ENCODE results near the gene OR2AG1.

The OR2AG1 gene

GRCh38 chr11:6818967-6819366 lies 36.1 kb downstream of the OR2AG1 start:
- no peaks in the 10 kb centered on the region for H3K4me1 ChIP-seq
- no peak overlapping the region for H3K27ac ChIP-seq
- intact Hi-C loops (cut with DNase I; ENCODE audit: low total_unique reads): no loop called here
- H3K9me3 ChIP-seq: no peaks in the 10 kb centered on the region
- no peak overlapping the region for H3K4me3 ChIP-seq
- H3K27me3 ChIP-seq: no peaks in the 10 kb centered on the region
- TF ChIP-seq CTCF (IDR thresholded peaks at IDR 0.05): no peak
- no peak for DNase-seq
- no peaks in the 10 kb centered on the region for H3K36me3 ChIP-seq

GRCh38 chr11:6824136-6824823 lies 41.5 kb downstream of the OR2AG1 start:
- no peaks in the 10 kb centered on the region for H3K36me3 ChIP-seq
- intact Hi-C loops (cut with DNase I; ENCODE audit: low total_unique reads): no loop called here
- no peak for TF ChIP-seq CTCF (IDR thresholded peaks at IDR 0.05)
- no peak overlapping the region for H3K27ac ChIP-seq
- H3K4me3 ChIP-seq: no peak overlapping the region
- DNase-seq: no peak
- H3K27me3 ChIP-seq: no peaks in the 10 kb centered on the region
- H3K4me1 ChIP-seq: no peaks in the 10 kb centered on the region
- no peaks in the 10 kb centered on the region for H3K9me3 ChIP-seq

- Histone ChIP-seq H3K27ac (no peak overlapping the region), H3K36me3 (no peaks in the 10 kb centered on the region), H3K4me1 (no peaks in the 10 kb centered on the region), H3K27me3 (no peaks in the 10 kb centered on the region), H3K4me3 (no peak overlapping the region), H3K9me3 (no peaks in the 10 kb centered on the region)
- TF ChIP-seq CTCF (IDR thresholded peaks at IDR 0.05): no peak
- intact Hi-C loops (cut with DNase I; ENCODE audit: low total_unique reads): no loop called here
- no peak for DNase-seq
These were observed 42.5 kb downstream of the OR2AG1 start for GRCh38 chr11:6825231-6825744.

- TF ChIP-seq CTCF (IDR thresholded peaks at IDR 0.05): no peak
- no peak overlapping the region for H3K4me3 ChIP-seq
- DNase-seq: no peak
- no peak overlapping the region for H3K27ac ChIP-seq
- H3K4me1 ChIP-seq: no peaks in the 10 kb centered on the region
- no peaks in the 10 kb centered on the region for H3K36me3 ChIP-seq
- H3K27me3 ChIP-seq: no peaks in the 10 kb centered on the region
- H3K9me3 ChIP-seq: no peaks in the 10 kb centered on the region
- intact Hi-C loops (cut with DNase I; ENCODE audit: low total_unique reads): no loop called here
These were observed 45.3 kb downstream of the OR2AG1 start for GRCh38 chr11:6828103-6828502.

- H3K9me3 ChIP-seq: no peaks in the 10 kb centered on the region
These were observed 50.5 kb downstream of the OR2AG1 start for GRCh38 chr11:6833356-6833755.

More at GRCh38 chr11:6833356-6833755, 50.5 kb downstream of the OR2AG1 start:
- H3K27ac ChIP-seq: no peak overlapping the region
- no peak overlapping the region for H3K4me3 ChIP-seq
- TF ChIP-seq CTCF (IDR thresholded peaks at IDR 0.05): no peak
- no peak for DNase-seq
- H3K36me3 ChIP-seq: no peaks in the 10 kb centered on the region
- H3K27me3 ChIP-seq: no peaks in the 10 kb centered on the region
- intact Hi-C loops (cut with DNase I; ENCODE audit: low total_unique reads): no loop called here
- H3K4me1 ChIP-seq: no peaks in the 10 kb centered on the region

Data from tibial artery (tissue), 4 donors.